GM12878 (cell line): ENCODE results near the gene PRR9. TPM values are rescaled to one million over a fixed set of nuclear protein-coding genes. Genes with fewer than 3 reads are reported as not detected.

Experiments used
- ATAC-seq: fragments of 200-7000 bp; cut with Tn5 transposase; 3 replicates; pipeline ENCODE4 v1.9.1; 2020; ENCODE audit warnings: mild to moderate bottlenecking, moderate library complexity
- BruUV-seq: library from RNA; stranded (reverse); fragments of 400-500 nt; replicated peaks from 2 replicates; lab custom pipeline; 2021; lab: Mats Ljungman, UMichigan
- CTCF ChIA-PET: fragments of 300-600 bp; sonication (Branson Sonifier 250); formaldehyde crosslinking; extraction: SDS; loops from one replicate; lab custom pipeline; 2021; ENCODE audit warnings: inconsistent platforms; lab: Yijun Ruan, JAX
- POLR2A ChIA-PET: fragments of 350-600 bp; formaldehyde crosslinking; extraction: SDS; loops from one replicate; lab custom pipeline; 2021; ENCODE audit warnings: inconsistent platforms; lab: Charles Lee
- RAD21 ChIA-PET: fragments of 300-600 bp; sonication (Branson Sonifier 250); formaldehyde crosslinking; loops from one replicate; lab custom pipeline; 2023; ENCODE audit warnings: antibody characterized with exemption; ENCODE audit not compliant: unreplicated experiment; lab: Charles Lee
- SMC1A ChIA-PET: fragments of 300-600 bp; sonication (Branson Sonifier 250); formaldehyde crosslinking; loops from one replicate; lab custom pipeline; 2023; ENCODE audit not compliant: unreplicated experiment, uncharacterized antibody; lab: Charles Lee
- DNase-seq: peaks from one replicate; pipeline ENCODE4 v3.0.0-alpha.2; 2011; ENCODE audit warnings: low read depth, low spot score
- FAIRE-seq: peaks from 3 replicates; lab custom pipeline; 2011; peaks lifted over from hg19 to GRCh38; lab: Jason Lieb, UNC
- H2AFZ ChIP-seq: 2 replicates; pipeline ENCODE4 v1.6.0; 2011; ENCODE audit warnings: low read depth, low read length, control low read depth; ENCODE audit not compliant: control insufficient read depth
- H3K27ac ChIP-seq: 2 replicates; pipeline ENCODE4 v1.5.1; 2011; ENCODE audit warnings: control low read depth; ENCODE audit not compliant: control insufficient read depth, insufficient read depth
- H3K27me3 ChIP-seq, 2 experiments: replicated peaks in 1 of 2; 2 replicates each; pipeline versions ENCODE4 v1.6.0 to v1.6.1; 2011; ENCODE audit warnings: low read length in 1 of 2; ENCODE audit not compliant: control insufficient read depth in 2 of 2, insufficient read depth in 2 of 2
- H3K36me3 ChIP-seq, 2 experiments: 2 replicates each; pipeline ENCODE4 v1.5.1; 2011; ENCODE audit warnings: low read length in 1 of 2; ENCODE audit not compliant: control insufficient read depth in 2 of 2, insufficient read depth in 2 of 2
- H3K4me1 ChIP-seq: 2 replicates; pipeline ENCODE4 v1.6.1; 2011; ENCODE audit warnings: mild to moderate bottlenecking, low read length, moderate library complexity, mixed read lengths; ENCODE audit not compliant: control insufficient read depth, insufficient read depth
- H3K4me2 ChIP-seq: 2 replicates; pipeline ENCODE4 v1.6.0; 2011; ENCODE audit warnings: control low read depth; ENCODE audit not compliant: control insufficient read depth, insufficient read depth
- H3K4me3 ChIP-seq: fragments of 200-600 bp; sonication (generic); 2 replicates; pipeline ENCODE4 v1.5.1; 2016
- H3K79me2 ChIP-seq: 2 replicates; pipeline ENCODE4 v1.6.0; 2011; ENCODE audit warnings: low read length; ENCODE audit not compliant: control insufficient read depth, insufficient read depth
- H3K9ac ChIP-seq: 2 replicates; pipeline ENCODE4 v1.8.0; 2011; ENCODE audit warnings: low read length, control low read depth, mixed read lengths; ENCODE audit not compliant: control insufficient read depth, insufficient read depth
- H3K9me3 ChIP-seq: replicated peaks from 3 replicates; pipeline ENCODE4 v1.5.1; 2011; ENCODE audit warnings: mild to moderate bottlenecking, low read length; ENCODE audit not compliant: control insufficient read depth, insufficient read depth
- H4K20me1 ChIP-seq: 2 replicates; pipeline ENCODE4 v1.6.0; 2011; ENCODE audit not compliant: control insufficient read depth, insufficient read depth
- EP300 ChIP-seq, 2 experiments: fragments of 150-350 bp in 1 of 2; IDR thresholded peaks; 2 replicates each; pipeline ENCODE4 v1.6.1; 2011 to 2012; ENCODE audit warnings: low read depth in 2 of 2, low read length in 2 of 2, borderline replicate concordance in 1 of 2, improper control_type of control experiment in 1 of 2, inconsistent platforms in 1 of 2; ENCODE audit not compliant: control insufficient read depth in 1 of 2
- ESRRA ChIP-seq: IDR thresholded peaks from 2 replicates; pipeline ENCODE4 v1.6.1; 2012; ENCODE audit warnings: mild to moderate bottlenecking, low read length, improper control_type of control experiment
- ETV6 ChIP-seq, 2 experiments: fragments of 450-650 bp in 1 of 2; IDR thresholded peaks in 1 of 2; conservative IDR thresholded peaks in 1 of 2; 2 replicates each; pipeline ENCODE4 v1.6.1; 2014; ENCODE audit warnings: antibody characterized with exemption in 1 of 2, borderline replicate concordance in 1 of 2, low read depth in 1 of 2, mild to moderate bottlenecking in 1 of 2, moderate library complexity in 1 of 2
- EZH2 ChIP-seq: IDR thresholded peaks from 2 replicates; pipeline ENCODE4 v1.6.1; 2012; ENCODE audit warnings: low read depth, mild to moderate bottlenecking, control low read depth, inconsistent platforms, low read length, borderline replicate concordance; ENCODE audit not compliant: control insufficient read depth
- HDGF ChIP-seq: fragments of 450-650 bp; IDR thresholded peaks from 2 replicates; pipeline ENCODE4 v1.6.1; 2016; ENCODE audit warnings: antibody characterized with exemption
- KAT2A ChIP-seq: conservative IDR thresholded peaks from 2 replicates; pipeline ENCODE4 v1.6.1; 2011; ENCODE audit warnings: low read depth, low read length; ENCODE audit not compliant: control insufficient read depth
- POU2F2 ChIP-seq: IDR thresholded peaks from 3 replicates; pipeline ENCODE4 v1.6.1; 2011; ENCODE audit warnings: low read depth, mild to moderate bottlenecking, low read length, borderline replicate concordance
- RAD21 ChIP-seq: IDR thresholded peaks from 2 replicates; pipeline ENCODE4 v1.6.1; 2011; ENCODE audit warnings: mild to moderate bottlenecking, low read depth, low read length, moderate library complexity; ENCODE audit not compliant: insufficient read depth
- RELA ChIP-seq: fragments of 450-650 bp; IDR thresholded peaks from 2 replicates; pipeline ENCODE4 v1.8.0; 2014; ENCODE audit warnings: borderline replicate concordance; ENCODE audit not compliant: partially characterized antibody
- TARDBP ChIP-seq: IDR thresholded peaks from 2 replicates; pipeline ENCODE4 v1.6.1; 2016; ENCODE audit warnings: borderline replicate concordance
- ZNF592 ChIP-seq: fragments of 450-650 bp; IDR thresholded peaks from 2 replicates; pipeline ENCODE4 v1.6.1; 2017; ENCODE audit warnings: mild to moderate bottlenecking, moderate library complexity
- WGBS: methylation state at CpG from one replicate; pipeline ENCODE4 v1.1.6; 2016; ENCODE audit warnings: low lambda C conversion rate; ENCODE audit not compliant: insufficient replicate concordance, insufficient coverage; ENCODE audit errors: missing lambda C conversion rate; 5-methylcytosine and 5-hydroxymethylcytosine counted together
- in situ Hi-C: fragments of 300-500 bp; cut with MboI; formaldehyde crosslinking; loops from 9 replicates; pipeline ENCODE4 v1.14.3; 2018; ENCODE audit warnings: mixed read lengths
- intact Hi-C: fragments of 100-400 bp; cut with micrococcal nuclease; formaldehyde crosslinking; loops from one replicate; pipeline ENCODE4 v1.14.2; 2022; ENCODE audit not compliant: unreplicated experiment
- polyA plus RNA-seq, 11 experiments: library from polyadenylated mRNA; depleted of rRNA in 4 of 11; unstranded in 6 of 11; stranded (reverse) in 5 of 11; fragments of >200 nt; fragmentation: Nextera tagmentation in 4 of 11; fragmentation: Illumina TruSeq in 1 of 11; extraction: Ambion mirVana in 4 of 11; extraction: Trizol in 1 of 11; gene quantifications; 1 replicate in 1 of 11; 2 replicates in 10 of 11; pipeline versions ENCODE4 v1.2.1 to v1.2.3, GENCODE V29; 2011 to 2016; ENCODE audit warnings: inconsistent platforms in 2 of 11, missing spikeins in 2 of 11, low read depth in 1 of 11
- total RNA-seq, 4 experiments: library from RNA; depleted of rRNA in 3 of 4; stranded (reverse); fragments of >200 nt in 3 of 4; fragmentation: Illumina TruSeq in 1 of 4; extraction: Trizol in 1 of 4; gene quantifications; 2 replicates each; pipeline versions ENCODE4 v1.2.1 to v1.2.3, GENCODE V29; 2013 to 2021
- TF ChIP-seq, protein P1 (sequence below): fragments of 450-650 bp; IDR thresholded peaks from 2 replicates; pipeline ENCODE4 v1.6.1; 2014; ENCODE audit warnings: mild to moderate bottlenecking

The PRR9 gene
- total and polyA plus RNA-seq, 10 of the 15 experiments (the other 5 are each of a cell fraction or from before 2014, with no cell fraction given), result not detected

GRCh38 chr1:153220606-153221303, 3.4 kb downstream of the PRR9 start:
- no peaks in the 10 kb centered on the region for H3K4me1 ChIP-seq
- H3K4me3 ChIP-seq, result no peak overlapping the region
- H3K36me3 ChIP-seq, result no peaks in the 10 kb centered on the region
- TF ChIP-seq TARDBP, result no peak
- TF ChIP-seq RAD21, result no peak
- no peak for TF ChIP-seq POU2F2
- TF ChIP-seq RELA, result no peak
- TF ChIP-seq KAT2A, result no peak
- no peak for TF ChIP-seq ZNF592
- TF ChIP-seq, protein P1, sequence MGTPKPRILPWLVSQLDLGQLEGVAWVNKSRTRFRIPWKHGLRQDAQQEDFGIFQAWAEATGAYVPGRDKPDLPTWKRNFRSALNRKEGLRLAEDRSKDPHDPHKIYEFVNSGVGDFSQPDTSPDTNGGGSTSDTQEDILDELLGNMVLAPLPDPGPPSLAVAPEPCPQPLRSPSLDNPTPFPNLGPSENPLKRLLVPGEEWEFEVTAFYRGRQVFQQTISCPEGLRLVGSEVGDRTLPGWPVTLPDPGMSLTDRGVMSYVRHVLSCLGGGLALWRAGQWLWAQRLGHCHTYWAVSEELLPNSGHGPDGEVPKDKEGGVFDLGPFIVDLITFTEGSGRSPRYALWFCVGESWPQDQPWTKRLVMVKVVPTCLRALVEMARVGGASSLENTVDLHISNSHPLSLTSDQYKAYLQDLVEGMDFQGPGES, result no peak
- TF ChIP-seq EP300 (IDR thresholded peaks at IDR 0.05; ENCODE audit: borderline replicate concordance in 1 of 2, control insufficient read depth in 1 of 2, low read depth in 2 of 2, low read length in 2 of 2), result no peak
- no peak for TF ChIP-seq EZH2
- TF ChIP-seq ETV6 (conservative IDR thresholded peaks at IDR 0.05 in 1 of 2, IDR thresholded peaks at IDR 0.05 in 1 of 2; ENCODE audit: borderline replicate concordance in 1 of 2, low read depth in 1 of 2), result no peak
- TF ChIP-seq HDGF, result no peak
- no peak for TF ChIP-seq ESRRA
- DNase-seq (no peak), ATAC-seq (no peak), FAIRE-seq (no peak)
- no peak overlapping the region for H2AFZ ChIP-seq
- SMC1A ChIA-PET, result interaction anchor here (0.9 to 3.9 kb wide), 8 partner anchors 9 to 564 kb away, joined by 3 to 19 read pairs (median 4); no protein-coding TSS in a partner anchor
- intact Hi-C loops, result loop anchor here (10.0 kb wide), 2 partner anchors 256 to 736 kb away; no protein-coding TSS in a partner anchor
- RAD21 ChIA-PET, result interaction anchor here (0.6 to 4.6 kb wide), 7 partner anchors 8 to 295 kb away, joined by 3 to 19 read pairs (median 3); no protein-coding TSS in a partner anchor
- POLR2A ChIA-PET, result no interaction called here
- H3K9me3 ChIP-seq, result no peaks in the 10 kb centered on the region
- H3K9ac ChIP-seq, result no peak overlapping the region
- CTCF ChIA-PET, result interaction anchor here (0.6 to 5.8 kb wide), 15 partner anchors 9 to 350 kb away, joined by 3 to 49 read pairs (median 6); no protein-coding TSS in a partner anchor
- in situ Hi-C loops, result loop anchor here (10.0 kb wide), 1 partner anchor 566 kb away; no protein-coding TSS in a partner anchor
- H4K20me1 ChIP-seq, result no peaks in the 10 kb centered on the region
- no peak overlapping the region for H3K4me2 ChIP-seq
- BruUV-seq, result no TSS peak
- 24% methylated on average over 6 of the region's 6 CpGs for WGBS
- no peak overlapping the region for H3K27ac ChIP-seq
- H3K27me3 ChIP-seq, result peaks cover 0 to 2% of the 10 kb centered on the region in 2 experiments; a peak in 1 of 4 replicates
- no peaks in the 10 kb centered on the region for H3K79me2 ChIP-seq
